Effector memory CD4-positive, alpha-beta T cell (primary cell): ENCODE measurements around the gene IKBIP.

Experiments used
- DNase-seq, 3 donors: peaks; one replicate each; pipeline ENCODE4 v3.0.0-alpha.2; 2020
- H3K27ac ChIP-seq: 2 replicates; pipeline ENCODE4 v1.7.0; 2013; ENCODE audit warnings: mild to moderate bottlenecking, low read length, moderate library complexity; ENCODE audit not compliant: insufficient read depth, poor library complexity, severe bottlenecking
- H3K27me3 ChIP-seq: replicated peaks from 2 replicates; pipeline ENCODE4 v1.7.0; 2013; ENCODE audit warnings: mild to moderate bottlenecking, low read length; ENCODE audit not compliant: insufficient read depth, control insufficient read depth, poor library complexity, severe bottlenecking
- H3K36me3 ChIP-seq: 2 replicates; pipeline ENCODE4 v1.7.0; 2013; ENCODE audit warnings: mild to moderate bottlenecking, low read length, moderate library complexity; ENCODE audit not compliant: control insufficient read depth, insufficient read depth
- H3K4me1 ChIP-seq: 2 replicates; pipeline ENCODE4 v1.7.0; 2013; ENCODE audit warnings: low read length, mild to moderate bottlenecking; ENCODE audit not compliant: control insufficient read depth, insufficient read depth, poor library complexity, severe bottlenecking
- H3K4me3 ChIP-seq: 2 replicates; pipeline ENCODE4 v1.7.0; 2013; ENCODE audit warnings: low read length, low read depth, mild to moderate bottlenecking; ENCODE audit not compliant: insufficient read depth, poor library complexity, severe bottlenecking
- H3K9me3 ChIP-seq: 2 replicates; pipeline ENCODE4 v1.7.0; 2013; ENCODE audit warnings: mild to moderate bottlenecking, low read length, moderate library complexity; ENCODE audit not compliant: control insufficient read depth
- total RNA-seq, 3 donors: gene quantifications; one replicate each; lab custom pipeline; 2026; lab: John Stamatoyannopoulos, UW

The IKBIP gene, protein sequence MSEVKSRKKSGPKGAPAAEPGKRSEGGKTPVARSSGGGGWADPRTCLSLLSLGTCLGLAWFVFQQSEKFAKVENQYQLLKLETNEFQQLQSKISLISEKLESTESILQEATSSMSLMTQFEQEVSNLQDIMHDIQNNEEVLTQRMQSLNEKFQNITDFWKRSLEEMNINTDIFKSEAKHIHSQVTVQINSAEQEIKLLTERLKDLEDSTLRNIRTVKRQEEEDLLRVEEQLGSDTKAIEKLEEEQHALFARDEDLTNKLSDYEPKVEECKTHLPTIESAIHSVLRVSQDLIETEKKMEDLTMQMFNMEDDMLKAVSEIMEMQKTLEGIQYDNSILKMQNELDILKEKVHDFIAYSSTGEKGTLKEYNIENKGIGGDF
- total RNA-seq: 3.1 to 5.6 (median 3.8) reads per million in 3 donors

- no peaks in the 10 kb centered on the region for H3K27me3 ChIP-seq
- H3K36me3 ChIP-seq: peaks cover 13% of the 10 kb centered on the region
- H3K27ac ChIP-seq: peak within 1 kb of the TSS; percentile 68
- peaks cover 15% of the 10 kb centered on the region for H3K4me1 ChIP-seq
- peak within 1 kb of the TSS; percentile 92 for H3K4me3 ChIP-seq
- H3K9me3 ChIP-seq: no peaks in the 10 kb centered on the region
- peak; percentile 88 to 94 (median 93) for DNase-seq
Observed at GRCh38 chr12:98644712-98645571, at the start of gene IKBIP, which contains the start of gene APAF1. Gene IKBIP, minus strand, starts transcription at chr12:98644788. Its CDS starts 87 bp downstream, at chr12:98644701. Gene APAF1, plus strand, starts transcription at chr12:98645290. Its CDS starts 3,070 bp downstream, at chr12:98648360.

DNA sequence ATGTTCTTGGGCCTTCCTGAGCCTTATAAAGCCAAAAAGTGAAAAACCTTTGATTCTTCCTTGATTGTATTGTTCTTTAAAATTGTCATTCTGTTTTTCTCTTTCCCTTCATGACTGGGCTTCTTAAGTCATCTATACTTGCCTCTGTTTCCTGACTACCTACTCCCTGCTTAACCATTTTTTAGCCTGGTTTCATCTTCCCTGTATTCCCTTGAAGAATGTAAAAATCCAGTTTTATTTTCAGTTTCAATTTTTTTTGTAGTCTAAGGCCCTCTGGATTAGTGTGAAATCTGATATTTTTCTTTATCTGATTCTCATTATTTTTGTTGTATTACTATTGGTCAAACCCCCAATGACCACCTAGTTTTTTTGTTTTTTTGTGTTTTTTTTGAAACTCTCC lies 46.8 kb upstream of the IKBIP start:
- no peak overlapping the region for H3K4me3 ChIP-seq
- H3K36me3 ChIP-seq: peaks cover 22% of the 10 kb centered on the region
- no peaks in the 10 kb centered on the region for H3K9me3 ChIP-seq
- no peaks in the 10 kb centered on the region for H3K4me1 ChIP-seq
- no peak overlapping the region for H3K27ac ChIP-seq
- H3K27me3 ChIP-seq: no peaks in the 10 kb centered on the region
- no peak for DNase-seq

DNA sequence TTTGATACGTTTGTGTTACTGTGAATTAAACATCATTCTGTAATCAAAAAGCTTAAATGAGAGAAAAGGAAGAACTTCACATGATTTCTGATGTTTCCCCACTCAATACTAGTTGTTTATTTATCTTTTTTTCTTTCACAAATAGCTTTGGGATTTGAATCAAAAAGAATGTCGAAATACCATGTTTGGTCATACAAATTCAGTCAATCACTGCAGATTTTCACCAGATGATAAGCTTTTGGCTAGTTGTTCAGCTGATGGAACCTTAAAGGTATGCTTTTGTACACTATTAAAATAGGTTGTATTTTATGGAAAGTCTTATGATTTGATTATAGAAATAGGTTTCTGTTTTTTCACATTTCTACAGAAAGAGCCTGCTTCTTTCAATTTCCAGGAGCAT lies 42.0 kb upstream of the IKBIP start:
- no peaks in the 10 kb centered on the region for H3K9me3 ChIP-seq
- no peak overlapping the region for H3K4me3 ChIP-seq
- no peak for DNase-seq
- H3K4me1 ChIP-seq: no peaks in the 10 kb centered on the region
- no peak overlapping the region for H3K27ac ChIP-seq
- no peaks in the 10 kb centered on the region for H3K27me3 ChIP-seq
- peaks cover 40% of the 10 kb centered on the region for H3K36me3 ChIP-seq

GRCh38 chr12:98684199-98684598 lies 39.6 kb upstream of the IKBIP start:
- peaks cover 61% of the 10 kb centered on the region for H3K36me3 ChIP-seq
- H3K4me1 ChIP-seq: no peaks in the 10 kb centered on the region
- H3K4me3 ChIP-seq: no peak overlapping the region
- H3K27me3 ChIP-seq: no peaks in the 10 kb centered on the region
- DNase-seq: no peak
- no peaks in the 10 kb centered on the region for H3K9me3 ChIP-seq
- H3K27ac ChIP-seq: no peak overlapping the region

DNA sequence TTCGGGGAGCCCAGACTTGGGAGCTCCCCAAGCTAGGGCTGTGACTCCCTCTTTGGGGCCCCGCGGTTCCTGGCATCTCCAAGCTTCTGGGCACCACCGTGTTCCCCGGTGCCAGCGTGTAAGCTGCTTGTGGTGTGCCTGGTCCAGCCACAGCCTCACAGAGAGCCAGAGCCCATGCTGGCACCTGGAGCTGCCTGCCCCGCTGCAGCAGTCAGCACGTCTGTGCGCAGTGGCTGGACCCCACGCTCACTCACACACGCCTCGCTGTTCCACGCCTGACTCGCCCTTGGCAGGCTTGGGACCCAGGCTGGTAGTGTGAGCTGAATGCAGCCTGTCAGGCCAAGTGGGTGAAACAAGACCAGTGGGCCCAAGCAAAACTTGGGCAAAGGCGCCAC lies 35.0 kb upstream of the IKBIP start:
- Histone ChIP-seq H3K27me3 (no peaks in the 10 kb centered on the region), H3K36me3 (peaks cover 50% of the 10 kb centered on the region), H3K4me1 (no peaks in the 10 kb centered on the region), H3K4me3 (no peak overlapping the region), H3K9me3 (no peaks in the 10 kb centered on the region), H3K27ac (no peak overlapping the region)
- DNase-seq: no peak

GRCh38 chr12:98678946-98679610 lies 34.5 kb upstream of the IKBIP start:
- Histone ChIP-seq H3K27me3 (no peaks in the 10 kb centered on the region), H3K36me3 (peaks cover 45% of the 10 kb centered on the region)

DNA sequence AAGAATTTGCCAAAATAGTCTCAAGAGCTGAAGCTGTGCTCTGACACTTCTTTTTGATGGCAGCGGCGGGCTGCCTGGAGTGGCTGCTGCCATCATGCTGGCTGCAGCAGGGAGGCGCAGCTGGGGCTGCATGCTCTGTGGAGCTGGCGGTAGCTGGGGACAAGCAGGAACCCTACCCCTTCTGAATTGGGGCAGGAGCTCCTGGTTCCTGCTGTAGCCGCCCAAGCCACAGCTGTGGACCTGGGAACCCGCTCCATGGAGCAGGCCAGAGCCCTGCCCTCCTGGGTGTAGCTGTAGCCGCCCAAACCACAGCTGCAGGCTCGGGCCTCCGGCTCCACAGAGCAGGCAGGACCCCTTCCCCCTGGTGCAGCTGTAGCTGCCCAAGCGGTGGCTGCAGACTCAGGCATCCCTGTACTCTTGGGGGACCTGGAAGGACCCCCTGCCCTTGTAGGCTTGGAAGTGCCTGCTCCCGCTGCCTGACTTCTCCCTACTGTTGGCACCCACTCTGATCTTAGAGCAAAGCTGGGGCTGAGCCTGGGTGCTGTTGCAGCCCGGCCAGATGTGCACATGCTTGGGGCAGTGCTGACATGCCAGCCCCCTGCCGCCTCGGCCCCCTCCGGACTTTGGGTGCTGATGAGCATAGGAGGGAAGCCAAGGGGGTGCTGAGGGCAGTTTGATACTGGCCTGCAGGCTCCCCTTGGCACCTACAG lies 33.8 kb upstream of the IKBIP start:
- DNase-seq: no peak
- Histone ChIP-seq H3K4me1 (no peaks in the 10 kb centered on the region), H3K4me3 (no peak overlapping the region), H3K27ac (no peak overlapping the region), H3K27me3 (no peaks in the 10 kb centered on the region), H3K36me3 (peaks cover 42% of the 10 kb centered on the region), H3K9me3 (no peaks in the 10 kb centered on the region)

More at GRCh38 chr12:98678946-98679610, 34.5 kb upstream of the IKBIP start:
- H3K27ac ChIP-seq: no peak overlapping the region
- no peak for DNase-seq
- H3K4me3 ChIP-seq: no peak overlapping the region
- H3K9me3 ChIP-seq: no peaks in the 10 kb centered on the region
- H3K4me1 ChIP-seq: no peaks in the 10 kb centered on the region

- DNase-seq: no peak
- Histone ChIP-seq H3K27me3 (no peaks in the 10 kb centered on the region), H3K4me3 (no peak overlapping the region), H3K36me3 (peaks cover 25% of the 10 kb centered on the region), H3K4me1 (no peaks in the 10 kb centered on the region), H3K9me3 (no peaks in the 10 kb centered on the region), H3K27ac (no peak overlapping the region)
Observed at GRCh38 chr12:98674841-98675240, 30.3 kb upstream of the IKBIP start.

- H3K4me3 ChIP-seq: no peak overlapping the region
- no peaks in the 10 kb centered on the region for H3K27me3 ChIP-seq
- H3K36me3 ChIP-seq: peaks cover 25% of the 10 kb centered on the region
- H3K27ac ChIP-seq: no peak overlapping the region
- H3K9me3 ChIP-seq: no peaks in the 10 kb centered on the region
- H3K4me1 ChIP-seq: no peaks in the 10 kb centered on the region
- DNase-seq: no peak
Observed at GRCh38 chr12:98671459-98671858, 26.9 kb upstream of the IKBIP start.
